Retinal pigment epithelial cell (primary cell): ENCODE results near the gene TCF7L2.
"Not testable (repeated sequence)": the region's sequence is repeated elsewhere in the genome, so short reads cannot be mapped to it uniquely, and the experiment has no call there.

Source experiments
- DNase-seq: peaks from one replicate; pipeline ENCODE4 v3.0.0-alpha.2; 2010; ENCODE audit warnings: low read depth
- H3K4me3 ChIP-seq: 2 replicates; pipeline ENCODE4 v1.5.1; 2011; ENCODE audit warnings: mild to moderate bottlenecking, low read length, control low read depth, moderate library complexity
- TF ChIP-seq, protein P1 (sequence below): conservative IDR thresholded peaks from 2 replicates; pipeline ENCODE4 v1.5.1; 2011; ENCODE audit warnings: low read depth, low read length, control low read depth, inconsistent platforms

Gene TCF7L2

DNA sequence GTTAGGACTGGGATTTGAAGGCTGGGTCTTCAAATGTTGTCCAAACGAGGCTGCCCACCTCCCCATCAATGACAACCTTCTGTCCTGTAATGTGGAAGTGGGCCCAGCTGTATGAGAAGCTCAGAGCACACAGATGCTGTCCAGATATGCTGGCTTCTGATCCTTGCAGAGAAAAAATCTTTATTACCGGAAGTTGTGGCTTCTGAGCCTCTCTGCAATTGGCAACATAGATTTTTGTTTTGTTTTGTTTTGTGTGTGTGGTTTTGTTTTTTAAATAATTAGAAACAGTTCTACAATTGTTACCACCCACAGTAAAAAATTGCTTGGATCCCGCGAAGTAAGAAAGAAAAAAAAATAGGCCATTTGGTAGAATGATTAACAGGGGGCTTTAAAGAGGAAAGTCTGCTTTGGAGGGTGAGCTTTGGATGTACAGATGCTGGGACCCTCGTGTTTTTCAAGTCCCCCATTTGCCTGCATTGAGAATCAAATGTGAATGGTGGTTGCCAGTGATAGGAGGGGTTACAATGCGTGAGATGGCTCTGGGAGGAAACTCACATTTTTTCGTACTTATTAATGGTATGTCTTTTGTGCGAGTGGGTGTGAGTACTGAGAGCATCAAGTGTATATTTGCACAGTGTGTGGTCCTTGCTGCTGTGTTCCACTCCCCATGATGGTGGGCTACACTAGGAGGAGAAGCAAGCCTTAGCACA is 153.2 kb downstream of the TCF7L2 start:
- TF ChIP-seq, protein P1, sequence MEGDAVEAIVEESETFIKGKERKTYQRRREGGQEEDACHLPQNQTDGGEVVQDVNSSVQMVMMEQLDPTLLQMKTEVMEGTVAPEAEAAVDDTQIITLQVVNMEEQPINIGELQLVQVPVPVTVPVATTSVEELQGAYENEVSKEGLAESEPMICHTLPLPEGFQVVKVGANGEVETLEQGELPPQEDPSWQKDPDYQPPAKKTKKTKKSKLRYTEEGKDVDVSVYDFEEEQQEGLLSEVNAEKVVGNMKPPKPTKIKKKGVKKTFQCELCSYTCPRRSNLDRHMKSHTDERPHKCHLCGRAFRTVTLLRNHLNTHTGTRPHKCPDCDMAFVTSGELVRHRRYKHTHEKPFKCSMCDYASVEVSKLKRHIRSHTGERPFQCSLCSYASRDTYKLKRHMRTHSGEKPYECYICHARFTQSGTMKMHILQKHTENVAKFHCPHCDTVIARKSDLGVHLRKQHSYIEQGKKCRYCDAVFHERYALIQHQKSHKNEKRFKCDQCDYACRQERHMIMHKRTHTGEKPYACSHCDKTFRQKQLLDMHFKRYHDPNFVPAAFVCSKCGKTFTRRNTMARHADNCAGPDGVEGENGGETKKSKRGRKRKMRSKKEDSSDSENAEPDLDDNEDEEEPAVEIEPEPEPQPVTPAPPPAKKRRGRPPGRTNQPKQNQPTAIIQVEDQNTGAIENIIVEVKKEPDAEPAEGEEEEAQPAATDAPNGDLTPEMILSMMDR = no peak
- H3K4me3 ChIP-seq = no peak overlapping the region
- no peak for DNase-seq

DNA sequence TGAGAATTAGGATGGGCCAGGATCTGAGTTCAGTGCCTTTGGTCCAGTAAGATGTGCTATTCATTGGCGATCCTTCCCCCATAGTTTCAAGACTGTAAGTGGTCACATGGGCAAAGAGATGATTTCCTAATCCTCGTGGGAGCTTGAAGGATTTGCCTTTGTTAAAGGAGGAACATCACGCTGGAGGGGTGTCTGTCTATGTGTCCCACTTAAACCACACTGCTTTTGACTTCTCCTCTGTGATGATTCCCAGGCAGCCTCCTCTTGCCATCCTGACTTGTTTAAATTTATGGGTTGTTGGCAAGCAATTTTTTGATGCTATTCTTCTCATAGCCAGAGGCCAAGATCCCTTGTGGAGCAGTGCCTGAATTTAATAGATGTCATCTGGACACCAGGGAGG is 154.0 kb downstream of the TCF7L2 start:
- no peak overlapping the region for H3K4me3 ChIP-seq
- no peak for DNase-seq
- TF ChIP-seq, protein P1 = no peak

DNA sequence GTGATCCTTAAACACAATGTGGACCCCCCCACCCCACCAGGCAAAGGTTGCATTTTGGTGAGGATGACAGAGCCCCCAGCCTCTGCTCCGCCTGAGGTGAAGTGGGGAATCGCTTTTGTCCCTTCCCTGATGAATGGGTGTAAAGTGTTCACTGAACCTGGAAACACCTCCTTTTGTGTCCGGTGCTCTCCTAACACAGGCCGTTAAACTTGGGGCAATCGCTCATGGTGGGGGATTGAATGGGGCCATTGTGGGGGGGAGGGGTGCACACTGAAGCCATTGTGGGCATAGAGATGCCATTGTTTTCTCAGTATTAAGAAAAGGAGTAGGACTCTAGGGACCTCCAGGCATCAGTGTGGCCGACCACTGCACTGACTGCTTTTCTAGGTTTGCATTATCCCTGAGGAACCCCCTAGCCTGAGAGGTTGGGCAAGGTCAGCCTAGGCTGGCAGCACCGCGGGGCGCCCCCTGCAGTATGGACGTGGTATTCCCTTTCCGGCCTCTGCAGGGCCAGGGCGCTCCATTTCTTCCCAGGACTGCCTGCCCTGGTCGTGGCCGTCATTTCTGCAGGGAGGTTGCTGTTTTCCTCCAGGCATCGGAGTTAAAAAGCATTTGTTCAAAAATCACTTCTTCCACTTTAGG is 158.3 kb downstream of the TCF7L2 start:
- no peak for DNase-seq
- no peak overlapping the region for H3K4me3 ChIP-seq
- TF ChIP-seq, protein P1 = peak; percentile 64

DNA sequence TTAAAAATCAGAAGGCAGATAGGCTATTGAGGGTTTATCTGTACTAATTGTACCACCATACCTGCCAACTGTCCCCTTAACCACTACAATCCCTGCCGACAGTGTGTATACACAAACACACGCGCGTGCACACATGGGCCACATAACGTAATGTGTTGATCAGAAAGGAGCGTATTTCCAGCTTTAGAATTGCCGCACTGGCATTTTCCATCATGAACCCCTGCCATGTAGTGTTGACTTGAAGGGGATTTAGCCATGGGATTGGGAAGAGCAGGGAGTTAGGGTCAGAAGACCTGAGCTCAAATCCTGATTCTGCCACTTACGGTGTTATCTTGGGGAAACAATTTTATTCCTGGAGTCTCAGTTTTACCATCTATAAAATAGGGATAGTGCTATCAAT is 158.9 kb downstream of the TCF7L2 start:
- no peak for DNase-seq
- TF ChIP-seq, protein P1 = no peak
- H3K4me3 ChIP-seq = no peak overlapping the region

DNA sequence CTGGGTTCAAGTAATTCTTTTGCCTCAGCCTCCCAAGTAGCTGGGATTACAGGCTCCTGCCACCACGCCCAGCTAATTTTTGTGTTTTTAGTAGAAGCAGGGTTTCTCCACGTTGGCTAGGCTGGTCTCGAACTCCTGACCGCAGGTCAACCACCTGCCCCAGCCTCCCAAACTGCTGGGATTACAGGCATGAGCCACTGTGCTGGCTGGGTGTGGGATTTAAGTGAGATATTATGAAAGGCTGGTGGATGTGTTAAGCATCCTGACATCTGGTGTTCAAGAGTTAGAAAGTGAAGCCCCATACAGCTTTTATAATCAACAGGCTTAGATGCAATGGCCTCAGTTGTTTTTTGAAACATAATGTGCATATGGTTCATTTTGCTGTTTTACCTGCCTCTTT is 159.4 kb downstream of the TCF7L2 start:
- not testable (repeated sequence) for H3K4me3 ChIP-seq, DNase-seq

DNA sequence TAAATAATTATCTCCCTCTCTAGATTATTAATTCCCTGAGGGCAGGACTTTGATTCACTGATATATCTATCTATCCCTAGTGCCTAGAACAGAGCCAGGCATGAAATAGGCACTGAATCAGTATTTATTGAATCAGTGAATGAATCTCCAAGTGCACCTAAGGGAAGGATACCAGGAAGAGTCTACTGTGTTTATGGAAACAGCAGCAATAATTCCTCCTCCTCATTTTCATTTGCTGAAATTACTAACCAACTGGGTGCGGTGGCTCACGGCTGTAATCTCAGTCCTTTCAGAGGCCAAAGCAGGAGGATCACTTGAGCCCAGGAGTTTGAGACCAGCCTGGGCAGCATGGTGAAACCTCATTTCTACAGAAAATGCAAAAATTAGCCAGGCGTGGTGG is 161.2 kb downstream of the TCF7L2 start:
- no peak overlapping the region for H3K4me3 ChIP-seq
- TF ChIP-seq, protein P1 = no peak
- DNase-seq = no peak

DNA sequence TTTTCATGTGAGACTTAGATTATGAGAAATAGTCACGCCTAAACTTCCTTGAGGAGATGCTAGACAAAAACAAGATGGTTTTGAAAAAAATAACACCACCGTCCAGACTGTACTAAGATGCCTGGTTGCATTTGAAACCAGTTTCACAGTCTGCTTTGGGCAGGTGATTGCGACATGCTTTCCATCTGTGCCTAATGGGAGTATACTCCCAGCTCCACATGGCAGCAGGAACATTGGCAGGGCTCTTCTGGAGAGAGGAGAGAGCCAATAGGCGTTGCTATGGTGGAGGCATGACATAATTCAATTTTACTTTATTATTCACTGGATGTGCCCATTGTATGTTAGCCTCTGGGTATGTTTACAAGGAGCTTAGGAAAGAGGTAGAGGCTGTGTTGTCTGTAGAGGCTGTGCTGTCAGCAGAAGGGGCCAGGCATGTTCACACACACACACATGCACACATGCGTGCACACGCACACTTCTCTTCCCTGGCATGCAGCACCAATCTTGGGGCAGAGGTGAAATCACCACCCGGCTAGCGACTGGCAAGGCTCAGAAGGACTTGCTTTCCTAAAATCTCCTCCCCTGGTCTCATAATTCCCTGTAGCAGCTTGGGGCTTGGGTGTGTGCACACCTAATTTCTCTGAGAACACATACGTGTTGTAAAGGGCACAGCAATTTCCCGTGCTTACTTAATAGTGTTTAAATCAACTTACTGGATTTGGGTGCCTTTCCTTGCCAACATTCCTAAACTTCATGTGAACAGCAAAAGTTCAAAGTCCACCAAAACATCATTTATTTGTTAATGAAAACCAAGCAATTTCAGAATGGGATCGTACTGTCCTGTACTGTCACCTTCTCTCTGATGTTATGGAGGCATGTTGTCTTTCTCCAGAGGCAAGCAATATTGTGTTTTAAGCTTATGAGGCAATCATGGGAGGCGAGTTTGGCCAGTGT is 162.1 kb downstream of the TCF7L2 start:
- TF ChIP-seq, protein P1 = no peak
- H3K4me3 ChIP-seq = no peak overlapping the region
- DNase-seq = no peak
